HG03103 (cell line): ENCODE data around the gene PPARG.
"Not testable (repeated sequence)": the region's sequence is repeated elsewhere in the genome, so short reads cannot be mapped to it uniquely, and the experiment has no call there.

Experiments used
- ATAC-seq: cut with Tn5 transposase; IDR thresholded peaks from one replicate; pipeline ENCODE4 v1.9.1; 2021; ENCODE audit warnings: low read depth; ENCODE audit not compliant: unreplicated experiment

PPARG gene

GRCh38 chr3:12278566-12278965 is 10.3 kb upstream of the PPARG start:
- ATAC-seq, result no peak

DNA sequence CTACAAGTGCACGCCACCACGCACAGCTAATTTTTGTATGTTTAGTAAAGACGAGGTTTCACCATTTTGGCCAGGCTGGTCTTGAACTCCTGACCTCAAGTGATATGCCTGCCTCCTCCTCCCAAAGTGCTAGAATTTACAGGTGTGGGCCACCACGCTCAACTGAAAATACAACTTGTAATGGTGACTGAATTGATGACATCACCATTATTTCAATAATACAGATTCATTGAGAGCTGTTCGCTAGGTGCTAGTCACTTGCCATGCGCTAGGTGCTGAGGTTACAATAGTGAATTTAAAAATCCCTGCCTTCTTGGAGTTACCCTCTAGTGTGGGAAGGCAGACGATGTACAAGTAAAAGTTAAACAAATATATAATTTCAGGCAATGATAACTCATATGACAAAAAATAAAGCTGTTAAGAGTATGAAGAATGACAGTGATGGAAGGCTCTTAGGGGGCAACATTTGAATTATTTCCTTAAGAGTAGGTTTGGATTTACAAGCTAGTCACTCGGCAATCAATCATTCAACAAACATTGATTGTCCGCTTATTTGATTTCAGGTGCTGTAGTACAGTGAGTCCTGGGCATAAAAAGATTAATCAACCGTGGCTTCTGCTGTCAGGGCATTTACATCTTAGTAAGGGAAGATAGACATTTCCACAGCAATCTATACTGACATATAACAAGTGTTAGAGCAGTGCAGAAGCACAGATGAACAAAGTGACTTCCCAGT is 9.1 kb upstream of the PPARG start:
- no peak for ATAC-seq

DNA sequence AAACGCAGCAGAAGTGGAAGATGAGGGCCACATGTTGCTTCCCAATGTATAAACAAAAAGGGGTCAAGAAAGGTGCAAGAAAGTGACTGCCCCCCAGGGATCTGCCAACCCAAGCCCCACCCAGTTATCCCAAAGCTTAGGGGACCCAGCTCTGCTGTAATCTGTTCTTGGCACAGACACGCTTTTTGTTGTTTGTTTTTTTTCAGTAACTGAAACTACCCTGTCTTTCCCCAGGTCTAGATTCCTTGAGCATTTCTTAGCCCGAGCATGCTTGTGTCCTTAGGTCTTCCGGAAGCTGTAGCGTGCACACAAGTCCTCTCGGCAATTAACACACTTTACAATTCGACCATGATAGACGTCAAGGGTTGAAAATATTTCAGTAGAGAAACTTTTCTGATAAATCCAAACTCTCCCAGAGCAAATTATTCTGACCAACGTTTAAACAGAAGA is 8.5 kb upstream of the PPARG start:
- ATAC-seq, result no peak

- ATAC-seq, result no peak
These were observed 4.3 kb upstream of the PPARG start for GRCh38 chr3:12284591-12284990.

- ATAC-seq, result no peak
These were observed 3.8 kb upstream of the PPARG start for GRCh38 chr3:12285003-12285555.

DNA sequence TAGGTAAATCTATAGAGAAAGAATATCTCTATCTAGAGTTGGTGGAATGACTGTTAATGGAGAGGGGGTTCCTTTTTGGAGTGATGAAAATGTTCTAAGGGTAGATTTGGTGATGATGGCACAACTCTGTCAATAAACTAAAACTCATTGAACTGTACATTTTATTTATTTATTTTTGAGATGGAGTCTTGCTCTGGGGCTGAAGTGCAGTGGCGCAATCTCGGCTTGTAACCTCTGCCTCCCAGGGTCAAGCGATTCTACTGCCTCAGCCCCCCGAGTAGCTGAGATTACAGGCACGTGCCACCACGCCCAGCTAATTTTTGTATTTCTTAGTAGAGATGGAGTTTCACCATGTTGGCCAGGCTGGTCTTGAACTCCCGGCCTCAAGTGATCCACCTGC is 3.1 kb upstream of the PPARG start:
- not testable (repeated sequence) for ATAC-seq

- no peak for ATAC-seq
These were observed 2.4 kb upstream of the PPARG start for GRCh38 chr3:12286504-12286903.

DNA sequence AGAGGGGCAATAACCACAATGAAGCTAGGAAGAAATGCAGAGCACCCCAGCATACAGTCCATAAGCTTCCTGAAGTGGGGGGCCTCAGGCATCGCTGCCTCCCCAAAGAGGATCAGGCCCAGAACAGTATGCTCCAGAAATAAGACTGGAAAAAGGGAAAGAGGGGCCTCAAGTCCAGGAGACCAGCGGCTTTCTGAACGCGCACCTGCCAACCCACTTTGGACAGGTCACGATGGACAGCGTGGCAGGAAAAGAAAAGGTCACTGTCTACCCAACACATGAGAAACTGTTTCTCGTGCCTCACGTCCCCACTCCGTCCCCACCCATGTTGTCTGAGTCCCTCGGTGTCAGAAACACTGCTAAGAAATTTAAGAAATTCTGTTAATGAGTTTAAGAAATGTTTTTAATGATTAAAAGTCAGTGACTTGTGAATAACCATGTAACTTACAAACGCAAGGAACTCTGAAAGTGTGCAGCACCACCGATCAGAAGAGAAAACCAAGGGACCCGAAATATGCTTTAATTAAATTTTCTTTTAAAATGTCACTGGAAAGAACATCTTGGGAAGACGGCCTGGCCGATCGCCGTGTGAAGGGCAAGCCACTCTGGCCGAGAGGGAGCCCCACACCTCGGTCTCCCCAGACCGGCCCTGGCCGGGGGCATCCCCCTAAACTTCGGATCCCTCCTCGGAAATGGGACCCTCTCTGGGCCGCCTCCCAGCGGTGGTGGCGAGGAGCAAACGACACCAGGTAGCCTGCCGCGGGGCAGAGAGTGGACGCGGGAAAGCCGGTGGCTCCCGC is 1.7 kb upstream of the PPARG start:
- no peak for ATAC-seq

DNA sequence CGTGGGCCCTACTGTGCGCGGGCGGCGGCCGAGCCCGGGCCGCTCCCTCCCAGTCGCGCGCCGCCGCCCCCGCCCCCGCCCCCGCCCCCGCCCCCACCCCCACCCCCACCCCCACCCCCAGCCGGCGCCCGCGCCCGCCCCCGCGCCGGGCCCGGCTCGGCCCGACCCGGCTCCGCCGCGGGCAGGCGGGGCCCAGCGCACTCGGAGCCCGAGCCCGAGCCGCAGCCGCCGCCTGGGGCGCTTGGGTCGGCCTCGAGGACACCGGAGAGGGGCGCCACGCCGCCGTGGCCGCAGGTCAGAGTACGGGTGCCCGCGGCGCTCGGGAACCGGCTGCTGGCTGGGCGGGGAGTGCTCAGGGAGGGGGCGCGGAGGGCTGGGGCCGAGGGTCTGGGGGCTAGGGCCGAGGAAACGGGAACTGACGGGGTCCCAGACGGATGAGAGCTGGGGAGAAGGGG is 1.1 kb upstream of the PPARG start:
- ATAC-seq, result no peak

GRCh38 chr3:12289524-12289923 is 654 bp downstream of the PPARG start:
- ATAC-seq, result no peak

DNA sequence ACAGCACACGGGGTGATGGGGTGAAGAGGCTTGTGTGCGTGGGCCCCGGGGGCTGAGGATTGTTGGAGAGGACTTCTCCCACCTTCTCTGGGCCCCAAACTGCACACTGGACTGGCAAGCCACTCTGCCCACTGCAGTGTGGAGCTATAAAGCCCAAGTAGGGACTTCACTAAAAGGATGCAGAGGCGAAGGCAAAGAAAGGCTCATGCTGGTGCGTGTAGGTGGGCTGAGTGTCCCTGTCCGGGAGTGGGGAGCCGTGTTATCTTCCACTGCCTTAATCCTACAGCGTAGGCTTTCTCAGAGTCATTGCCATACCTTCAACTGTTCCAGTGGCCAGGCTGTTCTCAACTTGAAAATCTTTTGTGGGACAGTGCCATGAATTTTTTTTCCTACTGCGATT is 3.9 kb downstream of the PPARG start:
- no peak for ATAC-seq

DNA sequence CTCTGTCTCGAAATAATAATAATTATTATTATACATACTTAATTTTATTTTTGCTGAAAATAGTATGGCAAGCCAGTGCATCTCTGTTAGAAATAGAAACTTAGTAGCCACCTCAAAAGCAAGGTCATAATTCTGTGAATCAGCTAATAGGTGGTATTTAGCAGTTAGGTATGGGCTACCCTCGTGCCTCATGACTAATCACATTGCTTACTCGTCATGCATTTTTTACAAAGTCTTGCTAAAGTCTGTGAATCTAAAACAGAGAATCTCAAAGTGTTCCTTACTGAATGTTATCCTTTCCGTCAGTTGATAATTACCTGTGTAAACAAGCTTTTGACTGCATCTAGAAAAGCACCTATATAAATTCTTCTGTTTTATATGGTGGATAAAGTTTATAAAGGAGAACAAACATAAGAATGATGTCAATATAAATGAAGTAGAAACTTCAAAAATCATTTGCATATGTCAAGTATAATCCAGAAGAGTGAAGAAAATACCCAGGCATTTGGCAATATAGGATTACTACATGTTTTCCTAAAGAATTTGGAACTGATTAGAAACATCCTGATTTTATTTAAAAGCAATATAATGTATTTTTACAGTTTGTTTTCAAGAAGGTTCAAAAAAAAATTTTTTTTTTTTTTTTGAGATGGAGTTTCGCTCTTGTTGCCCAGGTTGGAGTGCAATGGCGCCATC is 6.2 kb downstream of the PPARG start:
- ATAC-seq, result no peak

GRCh38 chr3:12296511-12296910 is 7.6 kb downstream of the PPARG start:
- no peak for ATAC-seq

DNA sequence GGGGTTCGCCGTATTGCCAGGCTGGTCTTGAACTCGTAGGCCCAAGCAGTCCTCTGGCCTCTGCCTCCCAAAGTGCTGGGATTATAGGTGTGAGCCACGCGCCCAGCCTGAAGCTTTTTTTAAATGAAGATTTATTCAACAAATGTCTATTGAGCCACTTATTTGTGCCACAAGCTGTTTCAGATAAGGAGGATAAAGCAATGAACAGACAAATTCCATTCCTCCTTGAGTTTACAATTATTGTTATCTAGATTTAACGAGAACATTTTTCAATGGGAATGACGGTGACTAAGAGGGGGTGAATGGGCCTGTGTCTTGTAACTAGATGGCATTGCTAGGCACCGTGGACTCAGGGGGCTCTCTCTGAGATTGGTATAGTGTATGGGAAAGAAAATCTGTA is 10.2 kb downstream of the PPARG start:
- ATAC-seq, result no peak

DNA sequence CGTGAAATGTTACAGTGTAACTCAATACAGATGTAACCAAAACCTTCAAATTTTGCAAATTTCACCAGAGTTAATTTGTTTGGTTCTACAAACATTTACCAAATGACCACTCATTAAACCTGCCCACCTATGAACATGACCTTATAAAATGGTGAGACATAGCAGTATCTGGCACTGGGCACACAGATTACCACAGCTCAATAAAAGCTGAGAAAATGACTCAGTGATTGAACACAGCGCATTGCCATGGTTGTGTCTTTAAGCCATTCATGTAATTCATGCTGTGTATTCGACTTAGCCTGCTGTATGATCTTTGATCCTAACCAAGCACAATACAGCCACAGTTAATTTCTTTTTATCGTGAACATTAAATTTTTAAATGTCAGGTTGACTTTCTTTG is 11.3 kb downstream of the PPARG start:
- no peak for ATAC-seq

DNA sequence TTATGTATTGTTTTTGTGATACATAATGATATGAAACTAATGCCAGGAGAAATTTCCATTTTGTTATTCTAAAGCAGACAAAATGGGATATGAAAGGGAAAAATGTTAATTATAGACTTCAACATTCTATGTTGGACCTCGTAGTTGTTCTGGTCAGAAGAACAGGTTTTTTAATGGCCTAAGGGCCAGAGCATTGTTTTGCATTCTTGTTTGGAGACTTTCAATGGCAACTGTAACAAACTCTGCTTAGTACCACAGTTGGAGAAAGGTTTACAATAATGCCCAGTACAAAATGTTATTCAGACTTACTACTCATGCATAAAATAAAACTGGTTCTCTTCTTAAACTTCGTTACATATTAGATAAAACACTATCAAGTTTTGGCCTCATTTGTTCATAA is 12.2 kb downstream of the PPARG start:
- ATAC-seq, result no peak

- ATAC-seq, result no peak
These were observed 12.6 kb downstream of the PPARG start for GRCh38 chr3:12301513-12301912.

DNA sequence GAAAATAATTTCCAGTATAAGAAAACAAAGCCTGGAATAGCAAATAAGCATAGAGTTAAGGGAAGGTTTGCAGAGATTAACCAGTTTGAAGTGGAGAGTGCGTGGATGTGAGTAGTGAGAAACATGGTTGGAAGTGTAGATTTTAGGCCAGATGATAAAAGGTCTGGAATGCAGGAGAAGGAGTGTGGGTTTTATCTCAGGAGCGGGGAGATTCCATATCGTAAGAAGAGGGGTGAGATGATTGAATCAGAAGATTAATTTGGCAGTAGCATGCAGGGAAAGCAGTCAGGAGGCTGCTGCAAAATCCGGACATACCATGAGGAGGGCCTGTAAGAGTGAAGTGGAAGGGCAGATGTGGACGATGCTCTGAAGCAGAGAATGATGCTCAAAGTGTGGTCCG is 13.7 kb downstream of the PPARG start:
- no peak for ATAC-seq

GRCh38 chr3:12303534-12303933 is 14.7 kb downstream of the PPARG start:
- no peak for ATAC-seq

GRCh38 chr3:12303993-12304392 is 15.1 kb downstream of the PPARG start:
- no peak for ATAC-seq

DNA sequence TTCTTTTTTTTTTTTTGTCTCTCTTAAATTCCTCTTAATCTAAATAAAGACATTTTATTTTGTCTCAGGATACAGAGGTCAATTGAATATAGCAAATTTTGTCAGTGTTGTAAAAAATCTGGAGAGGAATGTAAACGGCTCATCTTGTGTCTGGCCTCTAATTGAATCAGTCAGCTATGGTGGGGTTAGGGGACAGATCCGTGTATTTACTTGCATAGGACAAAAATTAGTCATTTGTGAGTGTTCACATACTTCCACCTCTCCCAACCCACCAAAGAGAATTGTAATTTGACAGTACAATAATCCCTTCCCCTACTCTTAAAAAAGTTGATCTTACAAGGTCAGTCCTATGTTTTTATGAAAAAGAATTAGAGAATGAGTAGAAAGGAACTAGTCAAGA is 18.3 kb downstream of the PPARG start:
- no peak for ATAC-seq
